Testis (tissue), 2 donors: ENCODE data around the gene NBAS.

Source experiments
- CTCF ChIP-seq, 3 experiments: fragments of 450-650 bp in 2 of 3; fragments of 200-600 bp in 1 of 3; sonication (generic) in 1 of 3; IDR thresholded peaks; one replicate each; pipeline ENCODE4 v1.5.1; 2016 to 2019; ENCODE audit warnings: antibody characterized with exemption in 3 of 3, mild to moderate bottlenecking in 2 of 3, moderate library complexity in 1 of 3
- POLR2A ChIP-seq: fragments of 450-650 bp; IDR thresholded peaks from one replicate; pipeline ENCODE4 v1.6.1; 2017; ENCODE audit warnings: antibody characterized with exemption, mild to moderate bottlenecking, moderate library complexity

- TF ChIP-seq CTCF (IDR thresholded peaks at IDR 0.05) (no peak), POLR2A (no peak)
Measured at GRCh38 chr2:15359716-15360531, 201.2 kb downstream of the NBAS start.
